ENCODE results near the gene TPBGL. TPM values are rescaled to one million over a fixed set of nuclear protein-coding genes. Genes with fewer than 3 reads are reported as not detected.
A peak's percentile ranks its signal among the peaks of the same experiment; 100 is the strongest.

The TPBGL gene
- total and polyA plus RNA-seq, 2 donors (not counting 3 experiments of a cell fraction or from before 2014, with no cell fraction given) = not detected

DNA sequence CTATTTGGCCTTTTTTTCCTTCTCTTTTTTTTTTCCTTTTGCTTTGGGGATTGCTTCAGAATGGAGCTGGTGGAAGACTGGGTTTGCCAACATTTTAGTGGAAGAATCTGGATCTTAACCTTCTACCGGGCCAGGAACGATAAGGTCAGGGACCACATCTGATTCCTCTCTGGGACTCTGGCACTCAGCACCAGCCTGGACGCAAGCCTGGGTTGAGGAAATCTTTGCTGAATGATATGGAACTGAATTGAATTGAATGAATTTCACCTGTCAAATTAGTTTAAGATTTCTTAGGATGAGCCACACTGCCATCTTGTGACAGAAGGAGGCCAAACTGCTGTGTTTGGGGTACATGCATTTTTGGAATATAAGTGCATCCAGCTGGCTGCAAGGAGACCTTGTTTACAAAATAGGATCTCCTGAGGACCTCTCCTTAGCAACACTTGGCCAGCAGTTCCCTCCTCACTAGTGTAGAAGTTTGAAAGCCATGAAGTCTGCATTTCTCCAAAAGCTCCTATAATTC lies 30.4 kb downstream of the TPBGL start:
- Histone ChIP-seq H3K79me2 (ENCODE audit: control insufficient read depth, insufficient read depth, low read length) (no peaks in the 10 kb centered on the region), H3K4me2 (ENCODE audit: insufficient read depth, low read length) (no peak overlapping the region), H3K27ac (ENCODE audit: insufficient read depth, low read depth, low read length) (no peak overlapping the region), H3K4me1 (ENCODE audit: control insufficient read depth, extremely low read depth, insufficient read depth, low read length) (peaks cover 9% of the 10 kb centered on the region), H3K9ac (replicated peaks; ENCODE audit: extremely low read depth, insufficient read depth, low read length) (no peak overlapping the region), H3K36me3 (ENCODE audit: control insufficient read depth in 2 of 2, extremely low read depth in 1 of 2, insufficient read depth in 2 of 2, low read length in 2 of 2) (peaks cover 2 to 61% of the 10 kb centered on the region in 2 experiments), H2AFZ (ENCODE audit: low read depth, low read length) (no peak overlapping the region), H3K4me3 (replicated peaks in 1 of 3; ENCODE audit: insufficient read depth in 1 of 3, low read depth in 1 of 3, low read length in 3 of 3) (no peak overlapping the region), H3K9me1 (replicated peaks; ENCODE audit: control insufficient read depth, extremely low read depth, insufficient read depth, low read length) (no peaks in the 10 kb centered on the region), H4K20me1 (replicated peaks; ENCODE audit: control insufficient read depth, extremely low read depth, insufficient read depth, low read length) (no peaks in the 10 kb centered on the region), H3K9me3 (replicated peaks; ENCODE audit: control insufficient read depth, insufficient read depth, low read length) (no peaks in the 10 kb centered on the region), H3K27me3 (ENCODE audit: control insufficient read depth in 2 of 2, insufficient read depth in 2 of 2, low read length in 2 of 2) (no peaks in the 10 kb centered on the region)
- BruUV-seq (replicated peaks) = no TSS peak
- ChIA-PET CTCF (interaction anchor here (0.6 to 3.2 kb wide), 13 partner anchors 9 to 130 kb away, joined by 3 to 15 read pairs (median 3); no protein-coding TSS in a partner anchor), POLR2A (no interaction called here)
- no peak for TF ChIP-seq MYC (IDR thresholded peaks at IDR 0.05; ENCODE audit: low read depth, low read length)
- TF ChIP-seq, protein P1, sequence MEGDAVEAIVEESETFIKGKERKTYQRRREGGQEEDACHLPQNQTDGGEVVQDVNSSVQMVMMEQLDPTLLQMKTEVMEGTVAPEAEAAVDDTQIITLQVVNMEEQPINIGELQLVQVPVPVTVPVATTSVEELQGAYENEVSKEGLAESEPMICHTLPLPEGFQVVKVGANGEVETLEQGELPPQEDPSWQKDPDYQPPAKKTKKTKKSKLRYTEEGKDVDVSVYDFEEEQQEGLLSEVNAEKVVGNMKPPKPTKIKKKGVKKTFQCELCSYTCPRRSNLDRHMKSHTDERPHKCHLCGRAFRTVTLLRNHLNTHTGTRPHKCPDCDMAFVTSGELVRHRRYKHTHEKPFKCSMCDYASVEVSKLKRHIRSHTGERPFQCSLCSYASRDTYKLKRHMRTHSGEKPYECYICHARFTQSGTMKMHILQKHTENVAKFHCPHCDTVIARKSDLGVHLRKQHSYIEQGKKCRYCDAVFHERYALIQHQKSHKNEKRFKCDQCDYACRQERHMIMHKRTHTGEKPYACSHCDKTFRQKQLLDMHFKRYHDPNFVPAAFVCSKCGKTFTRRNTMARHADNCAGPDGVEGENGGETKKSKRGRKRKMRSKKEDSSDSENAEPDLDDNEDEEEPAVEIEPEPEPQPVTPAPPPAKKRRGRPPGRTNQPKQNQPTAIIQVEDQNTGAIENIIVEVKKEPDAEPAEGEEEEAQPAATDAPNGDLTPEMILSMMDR (IDR thresholded peaks at IDR 0.05; ENCODE audit: extremely low read depth in 1 of 2, insufficient read depth in 1 of 2, low read depth in 1 of 2, low read length in 2 of 2) = peak in 1 of 2 donors; percentile 12
- DNase-seq (ENCODE audit: low read depth, low spot score) (peak; percentile 23), FAIRE-seq (peak; percentile 47)
- dilution Hi-C loops (cut with MboI; ENCODE audit: extremely low pct_ligation_motif_present, low sequenced_read_pairs) = no loop called here
- intact Hi-C loops (cut with micrococcal nuclease) = no loop called here

DNA sequence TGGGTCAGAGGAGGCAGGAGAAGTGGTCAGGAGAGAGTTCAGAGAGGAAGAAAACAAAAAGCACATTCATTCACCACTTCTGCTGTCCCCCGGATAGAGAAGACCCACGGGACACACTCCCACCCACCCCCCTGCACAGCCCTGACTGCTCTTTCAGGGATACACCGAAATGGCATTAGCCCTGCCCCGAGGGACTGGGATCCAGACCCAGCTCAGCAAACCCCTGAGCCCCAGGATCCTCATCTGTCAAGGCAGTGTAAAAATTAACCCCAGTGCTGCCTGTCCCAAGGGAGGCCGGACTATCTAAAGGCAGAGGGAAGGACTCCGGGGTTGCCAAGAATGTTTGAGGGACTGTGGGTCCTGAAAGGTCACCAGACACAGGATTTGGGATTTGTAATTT lies 31.2 kb downstream of the TPBGL start:
- BruUV-seq (replicated peaks) = no TSS peak
- FAIRE-seq = no peak
- no peaks in the 10 kb centered on the region for H3K79me2 ChIP-seq (ENCODE audit: control insufficient read depth, insufficient read depth, low read length)
- TF ChIP-seq POLR2A (IDR thresholded peaks at IDR 0.05; ENCODE audit: low read depth, low read length) (no peak), FOS (IDR thresholded peaks at IDR 0.05; ENCODE audit: borderline replicate concordance, insufficient read depth, low read length) (no peak), POLR2AphosphoS5 (IDR thresholded peaks at IDR 0.05; ENCODE audit: insufficient read depth, low read depth, low read length) (no peak), EZH2 (IDR thresholded peaks at IDR 0.05; ENCODE audit: borderline replicate concordance, low read depth, low read length, severe bottlenecking) (no peak), JUN (IDR thresholded peaks at IDR 0.05; ENCODE audit: borderline replicate concordance, insufficient read depth, insufficient read length, low read depth) (no peak), GATA2 (IDR thresholded peaks at IDR 0.05; ENCODE audit: insufficient read depth, insufficient read length, low read depth, low read length) (no peak), MYC (IDR thresholded peaks at IDR 0.05; ENCODE audit: low read depth, low read length) (no peak)
- TF ChIP-seq, protein P1 (IDR thresholded peaks at IDR 0.05; ENCODE audit: extremely low read depth in 1 of 2, insufficient read depth in 1 of 2, low read depth in 1 of 2, low read length in 2 of 2) = no peak
- TF ChIP-seq, protein P2, sequence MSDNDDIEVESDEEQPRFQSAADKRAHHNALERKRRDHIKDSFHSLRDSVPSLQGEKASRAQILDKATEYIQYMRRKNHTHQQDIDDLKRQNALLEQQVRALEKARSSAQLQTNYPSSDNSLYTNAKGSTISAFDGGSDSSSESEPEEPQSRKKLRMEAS (IDR thresholded peaks at IDR 0.05; ENCODE audit: insufficient read depth, insufficient read length) = no peak
- no peak overlapping the region for H3K9ac ChIP-seq (replicated peaks; ENCODE audit: extremely low read depth, insufficient read depth, low read length)
- H3K9me3 ChIP-seq (replicated peaks; ENCODE audit: control insufficient read depth, insufficient read depth, low read length) = no peaks in the 10 kb centered on the region
- intact Hi-C loops (cut with micrococcal nuclease) (no loop called here), dilution Hi-C loops (cut with MboI; ENCODE audit: extremely low pct_ligation_motif_present, low sequenced_read_pairs) (no loop called here)
- peaks cover 3 to 55% of the 10 kb centered on the region in 2 experiments for H3K36me3 ChIP-seq (ENCODE audit: control insufficient read depth in 2 of 2, extremely low read depth in 1 of 2, insufficient read depth in 2 of 2, low read length in 2 of 2)
- no peak overlapping the region for H3K27ac ChIP-seq (ENCODE audit: insufficient read depth, low read depth, low read length)
- H3K4me1 ChIP-seq (ENCODE audit: control insufficient read depth, extremely low read depth, insufficient read depth, low read length) = peaks cover 15% of the 10 kb centered on the region
- CTCF ChIA-PET = interaction anchor here (1.2 to 1.7 kb wide), 5 partner anchors 9 to 131 kb away, joined by 3 to 14 read pairs (median 7); no protein-coding TSS in a partner anchor
- no peaks in the 10 kb centered on the region for H3K9me1 ChIP-seq (replicated peaks; ENCODE audit: control insufficient read depth, extremely low read depth, insufficient read depth, low read length)
- H3K27me3 ChIP-seq (ENCODE audit: control insufficient read depth in 2 of 2, insufficient read depth in 2 of 2, low read length in 2 of 2) = no peaks in the 10 kb centered on the region
- H4K20me1 ChIP-seq (replicated peaks; ENCODE audit: control insufficient read depth, extremely low read depth, insufficient read depth, low read length) = no peaks in the 10 kb centered on the region
- H2AFZ ChIP-seq (ENCODE audit: low read depth, low read length) = no peak overlapping the region
- POLR2A ChIA-PET = no interaction called here
- H3K4me2 ChIP-seq (ENCODE audit: insufficient read depth, low read length) = no peak overlapping the region
- H3K4me3 ChIP-seq (replicated peaks in 1 of 3; ENCODE audit: insufficient read depth in 1 of 3, low read depth in 1 of 3, low read length in 3 of 3) = no peak overlapping the region
- DNase-seq (ENCODE audit: low read depth, low spot score) = no peak

All from endothelial cell of umbilical vein (primary cell).